Activated naive CD4-positive, alpha-beta T cell treated with anti-CD3 and anti-CD28 coated beads, Interleukin-2, amount 50 U/mL, for 72 hours (primary cell): Measurements from ENCODE around the gene HOXD1. TPM values are rescaled to one million over a fixed set of nuclear protein-coding genes. Genes with fewer than 3 reads are reported as not detected.

Experiments
- ATAC-seq, 2 donors: fragments of 150-1000 bp; cut with Tn5 transposase; 2 replicates each; pipeline ENCODE4 v1.10.0; 2021; ENCODE audit warnings: mild to moderate bottlenecking in 2 of 2, moderate library complexity in 2 of 2
- DNase-seq, 2 donors: peaks; one replicate each; pipeline ENCODE4 v3.0.0; 2021 to 2022; ENCODE audit warnings: low spot score in 2 of 2
- H3K27ac Mint-ChIP-seq, 2 donors: one replicate each; pipeline ENCODE4 v1.8.0; 2022; ENCODE audit warnings: mild to moderate bottlenecking in 2 of 2, mixed read lengths in 2 of 2
- H3K36me3 Mint-ChIP-seq, 2 donors: one replicate each; pipeline ENCODE4 v1.8.0; 2022; ENCODE audit warnings: mixed read lengths in 2 of 2
- H3K9me3 Mint-ChIP-seq, 2 donors: one replicate each; pipeline ENCODE4 v1.8.0; 2022; ENCODE audit warnings: mixed read lengths in 2 of 2
- total RNA-seq, 2 donors: library from RNA; stranded (reverse); gene quantifications; one replicate each; pipeline ENCODE4 v1.2.3, GENCODE V29; 2022

HOXD1 gene
- not detected for total RNA-seq

DNA sequence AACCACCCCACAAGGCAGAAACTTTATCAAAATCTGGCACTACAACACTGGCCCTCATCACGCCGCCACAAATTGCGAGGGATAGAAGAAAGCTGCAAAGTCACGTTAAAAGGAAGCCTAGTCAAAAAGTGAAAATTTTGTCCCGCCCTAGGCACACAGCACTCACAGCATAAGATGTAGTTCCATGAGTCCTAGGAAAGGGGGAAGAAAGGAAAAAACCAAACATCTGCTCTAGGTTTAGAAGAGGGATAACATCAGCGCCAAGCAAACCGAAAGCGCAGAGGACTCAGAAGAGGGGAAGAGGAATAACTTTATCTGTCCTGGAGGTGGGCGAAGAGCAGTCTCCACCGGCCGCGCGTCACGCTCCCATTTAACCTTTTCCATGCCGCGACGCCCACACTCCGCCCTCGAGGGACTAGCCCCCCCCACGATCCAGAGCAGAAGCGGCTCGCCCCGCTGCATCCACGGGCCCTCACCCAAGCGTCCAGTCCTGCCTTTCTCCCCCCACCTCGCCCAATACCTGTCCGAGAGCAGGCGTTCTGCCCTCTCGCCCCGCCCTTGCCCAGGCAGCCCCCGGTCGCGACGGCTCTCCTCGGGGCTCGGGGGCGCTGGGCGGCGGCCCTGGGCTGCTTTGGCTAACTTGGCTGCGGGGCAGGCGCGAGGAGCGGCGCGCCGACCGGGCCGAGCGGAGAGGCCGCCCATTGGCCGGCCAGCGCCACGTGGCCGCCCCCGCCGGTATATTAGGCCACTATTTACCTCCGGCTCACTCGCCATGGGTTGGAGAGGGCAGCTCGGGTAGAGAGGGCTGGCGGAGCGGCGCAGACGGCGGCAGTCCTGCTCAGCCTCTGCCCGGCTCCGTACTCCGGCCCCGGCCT, at the start of gene HOXD1:
Gene HOXD1, plus strand, starts transcription at position 770 of the 875 bp plus-strand sequence. CDS start 134 bp downstream, outside the sequence.
- H3K27ac Mint-ChIP-seq, result no peak within 1 kb of the TSS
- ATAC-seq (peak; percentile 44 to 63), DNase-seq (peak in 1 of 2 donors; percentile 8)

DNA sequence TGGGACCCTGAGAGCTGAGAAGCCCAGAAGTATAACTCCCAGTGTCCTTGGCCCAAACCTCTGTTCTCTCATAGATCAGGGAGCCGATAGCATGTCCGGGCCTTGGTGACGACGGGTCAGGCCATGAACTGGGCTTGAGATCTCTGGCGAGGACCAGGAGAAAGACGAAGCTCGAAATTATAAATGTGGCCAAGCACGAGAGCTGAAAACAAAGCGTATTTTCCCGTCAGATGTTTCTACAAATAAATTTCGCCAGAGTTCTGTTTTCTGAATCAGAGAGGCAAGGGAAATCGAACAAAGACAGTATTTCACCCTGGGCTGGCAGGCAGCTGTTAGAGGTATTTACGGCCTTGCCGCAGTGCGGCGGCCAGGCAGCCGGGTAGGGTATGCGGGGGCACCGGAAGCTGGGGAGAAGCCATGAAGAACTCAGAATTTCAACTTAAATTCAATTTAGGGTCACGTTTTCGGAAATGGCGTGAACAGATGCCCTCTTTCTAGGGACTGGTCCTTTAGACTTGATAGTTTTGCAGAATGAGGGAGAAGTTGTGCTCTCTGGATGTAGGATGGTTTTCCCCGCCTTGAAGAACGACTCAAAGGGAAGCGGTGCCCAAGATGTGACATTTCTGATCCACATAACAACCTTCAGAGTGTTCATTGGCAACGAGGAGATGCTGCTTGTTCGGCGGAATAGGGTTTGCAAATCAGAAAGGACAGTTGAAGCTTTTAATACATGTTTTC, 49.4 kb upstream of the HOXD1 start:
- ATAC-seq (no peak), DNase-seq (no peak)
- Mint-ChIP-seq H3K36me3 (peaks cover 24 to 44% of the 10 kb centered on the region in 2 donors), H3K9me3 (peaks cover 0 to 3% of the 10 kb centered on the region in 2 donors), H3K27ac (peak overlapping the region in 1 of 2 donors; percentile 55)

More for the DNA sequence above, at the start of gene HOXD1:
- Mint-ChIP-seq H3K9me3 (no peaks in the 10 kb centered on the region), H3K36me3 (peaks cover 18% of the 10 kb centered on the region in 2 donors)

DNA sequence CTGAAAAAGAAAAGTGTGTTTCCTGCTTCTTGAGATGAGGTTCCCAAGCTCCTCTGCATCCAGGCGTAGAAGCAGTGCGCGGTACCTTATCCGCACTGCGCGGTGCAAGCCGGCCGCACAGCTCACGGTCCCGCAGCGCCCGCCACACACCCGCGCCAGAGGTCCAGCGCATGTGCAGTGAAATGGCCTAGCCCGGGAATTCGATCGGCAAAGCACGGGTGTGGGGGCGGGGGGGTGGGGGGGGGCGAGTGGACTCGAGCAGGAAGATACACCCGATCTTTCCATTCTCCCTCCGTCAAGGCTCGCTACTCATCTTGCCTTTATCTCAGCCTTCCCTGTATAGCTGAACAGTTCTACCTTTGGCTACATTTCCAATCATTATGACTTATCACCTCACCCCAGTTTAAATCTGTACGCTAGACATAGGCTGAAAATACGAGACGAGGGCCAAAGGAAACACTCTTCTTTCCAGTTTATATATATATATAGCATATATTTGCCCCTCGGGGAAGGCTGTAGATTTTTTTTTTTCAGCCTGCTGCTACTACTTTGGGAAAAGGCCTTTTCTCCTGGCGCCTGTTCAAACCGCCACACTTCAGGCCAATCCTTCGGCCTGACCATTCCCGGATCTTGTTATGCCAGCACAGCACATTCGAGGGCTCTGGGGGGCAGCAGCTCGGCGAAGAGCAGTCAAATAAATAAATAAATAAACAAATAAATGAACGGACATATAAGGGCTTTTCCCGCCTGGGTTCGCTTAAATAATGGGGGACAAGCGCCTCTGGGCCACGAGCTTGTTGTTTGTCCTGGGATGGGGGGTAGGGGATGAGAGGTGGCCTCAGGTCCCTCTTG, 48.6 kb upstream of the HOXD1 start:
- Mint-ChIP-seq H3K27ac (no peak overlapping the region), H3K36me3 (peaks cover 24 to 38% of the 10 kb centered on the region in 2 donors), H3K9me3 (peaks cover 0 to 3% of the 10 kb centered on the region in 2 donors)
- DNase-seq (no peak), ATAC-seq (no peak)

DNA sequence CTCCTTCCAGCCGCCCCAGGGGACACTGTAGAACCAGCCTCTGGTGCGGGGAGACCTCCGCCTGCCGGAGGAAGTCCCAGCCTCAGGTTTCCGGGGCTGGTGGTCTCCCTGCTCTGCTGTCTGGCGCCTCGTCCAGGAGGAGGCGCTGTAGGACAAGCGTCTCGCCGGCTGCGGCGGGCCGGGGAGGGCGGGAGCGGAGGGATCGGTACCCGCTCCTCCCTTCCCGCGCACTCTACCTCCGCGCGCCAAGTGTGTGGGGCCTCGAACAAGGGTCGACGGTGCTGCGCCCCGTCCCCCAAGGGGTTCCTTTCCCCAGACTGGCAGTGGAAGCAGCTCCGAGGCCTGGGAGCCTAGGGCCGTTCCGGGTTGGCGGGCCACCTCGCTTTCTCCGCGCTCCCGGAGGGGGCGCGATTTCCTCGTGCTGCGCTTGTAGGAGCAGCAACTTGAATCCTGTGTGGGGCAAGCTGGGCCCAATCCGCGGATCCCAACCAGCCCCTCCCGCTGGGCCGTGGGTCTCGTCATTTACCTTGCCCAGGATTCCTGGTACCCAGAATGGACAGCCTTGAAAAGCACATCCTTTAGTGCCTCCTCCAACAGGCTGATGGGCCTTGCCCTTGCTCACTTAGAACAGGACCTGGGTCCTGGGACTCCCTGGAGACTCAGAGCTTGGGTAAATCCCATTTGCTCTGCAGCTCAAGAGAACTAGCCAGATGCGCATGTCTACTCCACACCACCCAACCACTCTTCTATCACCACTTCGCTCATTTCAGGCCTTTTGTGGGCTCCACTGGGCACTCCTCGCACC, 47.8 kb upstream of the HOXD1 start:
- peaks cover 0 to 3% of the 10 kb centered on the region in 2 donors for H3K9me3 Mint-ChIP-seq
- ATAC-seq, result peak; percentile 82 to 95
- peak in 1 of 2 donors; percentile 83 for DNase-seq
- H3K36me3 Mint-ChIP-seq, result peaks cover 18 to 29% of the 10 kb centered on the region in 2 donors
- peak overlapping the region in 1 of 2 donors; percentile 23 for H3K27ac Mint-ChIP-seq

DNA sequence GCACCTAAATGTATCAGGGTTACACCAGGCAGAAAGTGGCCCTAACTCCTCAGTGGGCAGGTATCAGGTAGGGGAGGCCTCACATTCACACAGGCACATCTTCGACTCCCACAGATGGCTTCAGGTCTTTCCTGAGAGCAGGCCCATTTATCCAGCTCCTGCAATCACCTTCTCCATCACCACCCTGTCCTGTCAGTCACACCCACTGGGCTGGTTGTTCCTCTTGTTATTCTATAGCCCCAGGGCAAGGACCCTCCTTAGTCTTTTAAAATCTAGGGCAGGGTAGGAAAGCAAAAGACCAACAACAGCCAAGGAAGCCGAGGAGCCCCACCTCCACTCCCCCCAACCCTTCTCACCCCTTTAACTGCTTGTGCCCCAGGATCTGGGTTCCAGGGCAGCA, 46.2 kb upstream of the HOXD1 start:
- Mint-ChIP-seq H3K36me3 (peaks cover 17 to 33% of the 10 kb centered on the region in 2 donors), H3K9me3 (peaks cover 0 to 3% of the 10 kb centered on the region in 2 donors), H3K27ac (no peak overlapping the region)
- no peak for ATAC-seq
- DNase-seq, result no peak

DNA sequence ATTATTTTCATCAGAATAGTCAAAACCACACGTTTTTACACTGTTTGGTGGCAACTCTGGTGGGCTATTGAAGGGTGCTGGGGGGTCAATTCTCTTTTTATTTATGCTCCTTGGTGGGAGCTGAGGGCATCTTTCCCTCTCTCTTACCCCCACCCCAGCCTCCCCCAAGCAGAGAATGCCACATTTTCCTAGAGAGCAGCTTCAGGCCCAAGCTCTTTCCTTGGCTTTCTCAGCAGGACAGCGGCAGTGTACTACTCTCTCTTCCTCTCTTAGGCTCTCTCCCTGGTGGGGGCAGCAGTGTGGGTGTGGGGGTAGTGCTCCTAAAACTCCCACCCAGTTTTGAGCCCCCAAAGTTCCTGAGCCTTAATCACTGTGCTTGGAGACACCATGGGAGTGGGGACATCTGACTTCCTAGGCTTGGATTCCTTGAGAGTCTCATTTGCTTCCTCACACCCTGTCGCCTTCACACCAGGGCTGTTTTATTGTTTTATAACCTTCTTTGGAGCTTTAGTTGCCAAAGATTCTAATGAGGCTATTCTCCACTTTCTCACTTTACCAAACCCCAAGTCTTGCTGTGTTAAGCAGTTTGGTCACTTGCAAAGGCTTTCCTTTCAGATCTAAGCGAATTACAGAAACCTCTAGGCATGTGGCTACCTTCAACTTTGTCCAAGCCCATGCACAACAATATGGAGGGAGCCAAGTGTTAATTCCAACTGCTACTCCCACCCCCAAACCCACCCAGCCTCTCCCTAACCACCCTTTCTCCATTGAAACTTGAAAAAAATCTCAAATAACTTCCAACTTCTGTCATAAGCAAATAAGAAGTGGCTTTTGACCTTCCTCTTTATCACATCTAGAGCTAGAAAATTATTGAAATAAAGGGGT, 43.1 kb upstream of the HOXD1 start:
- no peak overlapping the region for H3K27ac Mint-ChIP-seq
- ATAC-seq, result no peak
- H3K9me3 Mint-ChIP-seq, result no peaks in the 10 kb centered on the region
- peaks cover 0 to 27% of the 10 kb centered on the region in 2 donors for H3K36me3 Mint-ChIP-seq
- DNase-seq, result no peak

DNA sequence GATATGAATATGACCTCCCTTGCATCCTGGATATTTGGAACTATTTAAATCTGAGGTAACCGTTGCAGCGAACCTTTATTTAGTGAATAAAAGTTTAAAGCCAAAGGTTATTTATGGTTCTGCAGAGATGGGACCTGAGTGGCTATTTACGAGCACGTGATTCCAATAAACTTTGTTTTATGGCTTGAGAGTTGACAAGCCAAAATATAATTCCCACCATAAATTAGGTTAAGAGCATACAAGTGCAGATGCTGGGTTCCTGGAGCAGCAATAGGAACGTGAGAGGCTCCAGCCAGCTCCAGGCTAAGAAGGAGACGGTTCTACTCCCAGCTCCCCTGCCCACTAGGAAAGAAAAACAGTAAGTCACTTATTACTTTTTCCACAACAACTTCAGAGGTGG, 42.4 kb upstream of the HOXD1 start:
- ATAC-seq, result no peak
- no peaks in the 10 kb centered on the region for H3K9me3 Mint-ChIP-seq
- H3K27ac Mint-ChIP-seq, result no peak overlapping the region
- peaks cover 0 to 30% of the 10 kb centered on the region in 2 donors for H3K36me3 Mint-ChIP-seq
- DNase-seq, result no peak

DNA sequence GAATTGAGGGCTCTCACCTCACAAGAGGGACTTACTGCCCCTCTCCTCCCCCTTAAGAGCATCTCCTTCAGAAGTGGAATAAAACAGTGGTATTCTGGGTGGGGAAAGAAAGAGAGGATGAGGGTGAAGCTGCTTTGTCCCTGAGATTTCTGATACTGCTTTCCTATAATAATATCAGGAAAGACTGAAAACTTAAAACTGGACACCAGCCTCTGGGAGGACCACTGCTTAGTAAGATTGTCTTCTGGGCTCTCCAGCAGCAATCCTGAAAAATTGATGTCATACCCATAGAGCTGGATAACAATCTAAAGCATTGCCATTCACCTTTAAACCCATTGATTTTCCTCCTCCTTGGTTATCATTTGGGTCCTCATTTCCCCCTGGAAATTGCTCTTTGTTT, 41.8 kb upstream of the HOXD1 start:
- ATAC-seq (no peak), DNase-seq (no peak)
- Mint-ChIP-seq H3K27ac (no peak overlapping the region), H3K36me3 (peaks cover 0 to 25% of the 10 kb centered on the region in 2 donors), H3K9me3 (no peaks in the 10 kb centered on the region)

DNA sequence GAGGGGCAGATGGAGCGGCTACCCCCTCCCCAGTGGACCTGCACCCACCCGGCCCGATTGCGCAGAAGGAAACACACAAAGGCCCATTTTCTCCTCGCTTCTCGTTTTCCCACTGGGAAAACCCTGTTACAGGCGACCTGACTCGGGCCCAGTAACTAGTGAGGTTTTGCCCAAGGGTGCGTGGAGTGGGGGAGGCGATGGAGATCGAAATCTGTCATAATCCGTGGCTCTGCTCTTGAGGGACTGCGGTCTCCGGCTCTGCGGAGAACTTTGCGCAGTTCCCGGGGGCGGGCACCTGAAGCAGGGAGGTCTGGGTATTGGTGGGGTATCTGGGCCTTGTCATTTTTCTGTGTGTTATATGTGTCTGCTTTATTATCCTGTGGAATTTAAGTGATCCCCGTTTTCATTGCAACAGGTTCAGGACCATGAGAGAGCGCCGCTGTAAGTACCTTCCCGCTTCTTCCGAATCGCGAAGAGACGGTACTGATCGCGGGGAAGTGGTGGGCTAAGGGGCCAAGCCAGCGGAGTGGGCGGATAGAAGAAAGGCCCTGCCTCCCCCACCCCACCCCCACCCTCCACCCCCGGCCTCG, 41.2 kb upstream of the HOXD1 start:
- H3K36me3 Mint-ChIP-seq, result peaks cover 0 to 25% of the 10 kb centered on the region in 2 donors
- no peak for DNase-seq
- H3K27ac Mint-ChIP-seq, result no peak overlapping the region
- no peak for ATAC-seq
- H3K9me3 Mint-ChIP-seq, result no peaks in the 10 kb centered on the region

DNA sequence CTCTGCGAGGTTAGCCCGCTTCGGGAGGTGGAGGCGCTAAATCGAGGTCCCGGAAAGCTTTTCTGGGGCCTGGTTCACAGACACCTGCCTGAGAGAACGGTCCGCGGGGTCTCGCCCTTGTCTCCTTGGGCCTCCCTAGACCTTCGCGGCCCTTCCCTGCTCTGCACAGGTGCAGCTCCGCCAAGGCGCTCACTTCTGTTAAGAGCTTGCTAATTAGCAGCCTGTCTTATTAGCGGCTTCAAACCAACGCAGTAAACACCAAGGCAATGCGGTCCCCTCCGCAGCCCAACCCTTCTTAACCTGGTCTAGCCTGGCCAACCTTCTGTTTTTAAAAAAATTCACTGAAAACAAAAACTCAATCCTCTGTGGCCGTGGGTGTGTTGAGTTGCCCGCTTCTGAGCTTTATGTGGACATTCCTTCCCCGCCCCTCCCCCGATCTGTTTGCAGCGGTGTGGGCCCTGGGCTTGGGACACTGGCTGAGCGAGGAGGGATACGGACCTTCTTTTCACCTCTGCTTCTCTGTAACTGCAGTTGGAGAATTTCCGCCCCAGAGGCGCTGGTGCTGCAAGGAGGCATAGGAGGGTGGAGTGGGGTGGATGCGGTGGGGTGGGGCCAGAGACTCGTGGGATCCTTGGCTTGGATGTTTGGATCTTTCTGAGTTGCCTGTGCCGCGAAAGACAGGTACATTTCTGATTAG, 40.5 kb upstream of the HOXD1 start:
- no peaks in the 10 kb centered on the region for H3K9me3 Mint-ChIP-seq
- no peak for ATAC-seq
- DNase-seq, result no peak
- H3K36me3 Mint-ChIP-seq, result peaks cover 0 to 25% of the 10 kb centered on the region in 2 donors
- no peak overlapping the region for H3K27ac Mint-ChIP-seq

DNA sequence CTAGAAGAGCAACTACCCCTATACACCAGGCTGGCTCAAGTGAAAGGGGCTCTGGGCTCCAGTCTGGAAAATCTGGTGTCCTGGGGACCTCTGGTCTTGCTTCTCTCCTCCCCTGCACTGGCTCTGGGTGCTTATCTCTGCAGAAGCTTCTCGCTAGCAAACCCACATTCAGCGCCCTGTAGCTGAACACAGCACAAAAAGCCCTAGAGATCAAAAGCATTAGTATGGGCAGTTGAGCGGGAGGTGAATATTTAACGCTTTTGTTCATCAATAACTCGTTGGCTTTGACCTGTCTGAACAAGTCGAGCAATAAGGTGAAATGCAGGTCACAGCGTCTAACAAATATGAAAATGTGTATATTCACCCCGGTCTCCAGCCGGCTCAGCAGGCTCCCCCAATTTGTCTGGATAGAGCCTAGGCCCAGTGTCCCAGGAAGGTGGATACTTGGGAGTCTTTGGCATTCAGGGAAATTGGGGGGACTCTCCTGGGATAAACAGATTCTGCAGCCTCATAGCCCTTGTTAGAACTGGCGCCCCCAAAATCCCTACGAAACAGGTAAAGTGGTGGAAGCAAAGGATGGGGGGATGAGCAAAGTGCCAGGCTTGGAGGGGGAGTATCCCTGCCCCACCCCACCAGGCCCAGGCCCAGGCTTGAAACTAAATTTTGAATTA, 39.6 kb upstream of the HOXD1 start:
- no peak for DNase-seq
- Mint-ChIP-seq H3K9me3 (no peaks in the 10 kb centered on the region), H3K27ac (no peak overlapping the region), H3K36me3 (peaks cover 0 to 25% of the 10 kb centered on the region in 2 donors)
- ATAC-seq, result no peak

DNA sequence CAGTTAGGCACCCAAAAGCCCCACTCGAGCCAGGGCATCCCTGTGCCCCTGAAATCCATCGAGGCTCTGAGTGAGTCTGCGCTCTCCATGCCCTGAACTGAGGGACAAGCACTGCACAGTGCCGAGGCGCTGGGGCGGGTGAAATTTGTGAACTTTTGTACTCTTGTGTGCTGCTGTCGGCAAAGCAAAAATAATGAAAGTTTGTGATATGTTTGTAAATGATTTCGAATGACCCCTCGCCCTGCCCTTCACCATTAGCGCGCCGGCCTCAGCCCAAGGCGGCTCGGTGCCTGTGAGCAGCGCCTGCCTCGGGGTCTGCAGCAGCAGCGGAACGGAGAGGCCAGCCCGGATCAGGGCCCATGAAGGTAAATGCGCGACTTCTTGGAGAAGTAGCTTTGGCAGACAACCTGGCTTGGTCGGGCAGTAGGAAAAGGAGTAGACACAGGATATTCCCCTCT, 39.0 kb upstream of the HOXD1 start:
- ATAC-seq (no peak), DNase-seq (no peak)
- peaks cover 0 to 25% of the 10 kb centered on the region in 2 donors for H3K36me3 Mint-ChIP-seq
- no peak overlapping the region for H3K27ac Mint-ChIP-seq
- no peaks in the 10 kb centered on the region for H3K9me3 Mint-ChIP-seq

DNA sequence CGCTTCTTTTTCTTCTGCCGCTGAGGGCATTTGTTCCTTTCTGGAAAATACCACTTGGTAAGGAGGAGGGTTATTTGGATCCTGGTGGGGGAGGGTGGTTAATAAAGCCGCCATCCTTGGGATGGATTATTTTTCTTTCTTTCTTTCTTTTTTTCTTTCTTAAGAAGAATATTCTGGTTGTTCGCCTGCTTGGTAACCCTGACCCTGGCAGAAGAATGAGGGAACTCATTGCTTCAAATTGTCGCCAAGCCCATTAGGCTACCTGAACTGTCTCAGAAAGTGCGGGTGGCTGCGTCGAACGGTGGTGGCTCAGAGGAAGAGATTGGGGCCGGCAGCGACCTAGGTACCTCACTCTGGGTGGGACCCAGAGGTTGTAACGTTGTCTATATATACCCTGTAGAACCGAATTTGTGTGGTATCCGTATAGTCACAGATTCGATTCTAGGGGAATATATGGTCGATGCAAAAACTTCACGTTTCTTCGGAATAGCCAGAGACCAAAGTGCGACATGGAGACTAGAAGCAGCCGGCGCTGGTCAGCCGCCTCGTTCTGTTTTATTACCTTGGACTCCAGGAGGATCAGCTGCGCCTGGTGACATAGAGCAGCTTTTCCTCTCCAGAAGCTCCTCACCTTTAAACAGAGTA, 38.4 kb upstream of the HOXD1 start:
- Mint-ChIP-seq H3K27ac (no peak overlapping the region), H3K36me3 (peaks cover 0 to 25% of the 10 kb centered on the region in 2 donors), H3K9me3 (no peaks in the 10 kb centered on the region)
- no peak for ATAC-seq
- DNase-seq, result no peak
